GM21515 (cell line): ENCODE results near the gene AIFM2.
"Not testable (repeated sequence)": the region's sequence is repeated elsewhere in the genome, so short reads cannot be mapped to it uniquely, and the experiment has no call there.

Experiments
- ATAC-seq: cut with Tn5 transposase; IDR thresholded peaks from one replicate; pipeline ENCODE4 v1.9.1; 2021; ENCODE audit not compliant: unreplicated experiment

AIFM2 gene

GRCh38 chr10:70123817-70124216 is 8.8 kb downstream of the AIFM2 start:
- ATAC-seq = no peak

DNA sequence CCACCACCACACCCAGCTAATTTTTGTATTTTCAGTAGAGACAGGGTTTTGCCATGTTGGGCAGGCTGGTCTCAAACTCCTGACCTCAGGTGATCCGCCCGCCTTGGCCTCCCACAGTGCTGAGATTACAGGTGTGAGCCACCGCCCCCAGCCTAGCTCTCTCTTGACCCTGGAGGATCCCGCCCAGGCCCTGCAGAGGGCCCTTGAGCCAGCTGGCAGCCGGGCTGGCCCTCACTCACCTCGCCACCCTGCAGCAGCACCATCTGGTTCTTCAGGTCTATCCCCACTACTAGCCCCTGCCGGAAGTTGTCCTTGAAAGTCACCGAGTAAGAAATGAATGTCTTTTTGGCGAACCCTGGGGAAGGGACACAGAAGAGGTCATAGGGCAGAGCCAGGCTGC is 9.5 kb downstream of the AIFM2 start:
- ATAC-seq = not testable (repeated sequence)

DNA sequence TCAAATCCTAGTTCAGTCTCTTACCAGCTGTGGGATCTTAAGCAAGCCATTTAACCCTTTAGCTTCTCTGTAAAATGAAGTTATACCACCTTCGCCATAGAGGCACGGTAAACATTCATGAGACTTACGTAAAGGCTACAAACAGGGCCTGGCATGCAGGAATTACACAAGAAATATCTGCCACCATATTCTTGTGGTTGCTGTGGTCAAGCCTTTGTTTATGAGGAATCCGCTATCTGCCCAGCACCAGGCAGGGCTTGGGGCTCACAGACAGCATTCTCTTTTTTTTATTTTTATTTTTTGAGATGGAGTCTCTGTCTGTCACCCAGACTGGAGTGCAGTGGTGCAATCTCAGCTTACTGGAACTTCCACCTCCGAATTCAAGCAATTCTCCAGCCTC is 9.9 kb downstream of the AIFM2 start:
- no peak for ATAC-seq

- ATAC-seq = no peak
These were observed 11.2 kb downstream of the AIFM2 start for GRCh38 chr10:70121281-70121949.

DNA sequence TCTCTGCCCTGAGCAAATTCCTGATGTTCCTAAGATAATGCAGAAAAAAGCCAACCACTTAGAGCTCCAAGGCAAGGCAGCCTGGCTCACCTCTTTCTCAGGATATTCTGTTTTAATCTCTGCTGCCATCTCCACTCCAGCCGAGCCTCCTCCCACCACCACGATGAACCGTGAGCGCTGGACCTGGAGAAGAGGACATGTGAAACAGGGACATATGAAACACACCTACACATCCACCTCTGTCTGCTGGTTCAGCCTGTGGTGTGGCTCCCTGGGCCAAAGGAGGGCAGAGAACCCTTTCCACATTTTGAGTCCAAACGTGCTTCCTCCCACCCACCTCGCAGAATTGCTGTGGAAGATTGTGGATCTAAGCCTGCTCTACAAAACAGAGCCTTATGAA is 12.2 kb downstream of the AIFM2 start:
- ATAC-seq = no peak

DNA sequence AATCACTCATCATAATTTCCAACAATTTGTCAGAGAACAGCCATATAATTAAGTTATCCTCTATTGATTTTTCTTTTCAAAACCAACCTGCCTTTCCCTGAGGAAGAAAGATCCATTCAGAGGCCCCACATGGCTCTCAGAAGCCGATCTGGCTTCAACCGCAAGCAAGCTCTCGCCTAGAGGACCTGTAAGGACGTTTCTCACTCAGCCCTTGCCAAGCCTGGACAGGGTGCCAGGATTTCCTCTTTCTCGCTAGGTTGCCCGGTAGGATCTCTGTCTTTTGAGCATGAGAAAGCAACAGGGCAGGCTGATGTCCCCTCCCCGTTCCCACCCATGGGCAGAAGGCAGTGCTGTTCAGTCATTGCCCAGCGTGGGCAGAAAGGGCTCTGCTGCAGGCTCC is 13.0 kb downstream of the AIFM2 start:
- no peak for ATAC-seq

GRCh38 chr10:70119197-70119596 is 13.4 kb downstream of the AIFM2 start:
- ATAC-seq = no peak

DNA sequence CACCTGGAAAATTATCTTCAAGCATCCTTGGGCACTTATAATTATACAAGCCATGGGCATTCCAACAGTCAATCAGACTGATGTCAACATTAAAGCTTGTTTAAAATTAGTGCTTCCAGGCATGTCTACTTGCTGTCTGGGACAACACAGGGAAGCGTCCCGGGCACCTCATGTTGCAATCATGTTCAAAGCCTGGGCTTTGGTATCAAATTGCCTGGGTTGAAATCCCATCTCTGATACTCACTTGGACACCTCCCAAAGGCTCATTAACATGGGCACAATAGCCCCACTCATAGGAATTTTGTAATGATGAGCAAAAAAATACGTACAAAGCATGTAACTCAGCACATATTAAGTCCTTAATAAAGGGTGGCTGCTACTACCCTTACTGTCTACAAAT is 14.4 kb downstream of the AIFM2 start:
- no peak for ATAC-seq

GRCh38 chr10:70117646-70118045 is 15.0 kb downstream of the AIFM2 start:
- no peak for ATAC-seq

GRCh38 chr10:70115948-70116682 is 16.5 kb downstream of the AIFM2 start:
- no peak for ATAC-seq

- ATAC-seq = no peak
These were observed 17.7 kb downstream of the AIFM2 start for GRCh38 chr10:70114902-70115301.

GRCh38 chr10:70112071-70112470 is 20.6 kb downstream of the AIFM2 start:
- ATAC-seq = no peak

DNA sequence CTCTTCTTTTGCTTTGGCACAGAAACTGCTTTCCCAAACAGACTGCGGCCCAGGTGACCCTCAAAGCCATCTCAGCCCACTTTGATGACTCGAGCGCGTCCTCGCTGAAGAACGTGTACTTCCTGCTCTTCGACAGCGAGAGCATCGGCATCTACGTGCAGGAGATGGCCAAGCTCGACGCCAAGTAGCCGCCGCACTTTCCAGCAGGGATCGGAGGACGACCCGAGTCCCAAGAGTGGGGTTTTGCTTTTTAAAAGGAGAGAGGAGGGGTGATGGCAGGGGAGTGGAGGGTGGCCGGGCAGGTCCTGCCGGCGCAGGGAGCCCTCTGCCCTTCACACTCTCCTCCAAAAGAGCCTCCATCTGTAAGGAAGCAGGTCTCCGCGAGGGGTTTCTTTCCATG is 21.1 kb downstream of the AIFM2 start:
- ATAC-seq = no peak

DNA sequence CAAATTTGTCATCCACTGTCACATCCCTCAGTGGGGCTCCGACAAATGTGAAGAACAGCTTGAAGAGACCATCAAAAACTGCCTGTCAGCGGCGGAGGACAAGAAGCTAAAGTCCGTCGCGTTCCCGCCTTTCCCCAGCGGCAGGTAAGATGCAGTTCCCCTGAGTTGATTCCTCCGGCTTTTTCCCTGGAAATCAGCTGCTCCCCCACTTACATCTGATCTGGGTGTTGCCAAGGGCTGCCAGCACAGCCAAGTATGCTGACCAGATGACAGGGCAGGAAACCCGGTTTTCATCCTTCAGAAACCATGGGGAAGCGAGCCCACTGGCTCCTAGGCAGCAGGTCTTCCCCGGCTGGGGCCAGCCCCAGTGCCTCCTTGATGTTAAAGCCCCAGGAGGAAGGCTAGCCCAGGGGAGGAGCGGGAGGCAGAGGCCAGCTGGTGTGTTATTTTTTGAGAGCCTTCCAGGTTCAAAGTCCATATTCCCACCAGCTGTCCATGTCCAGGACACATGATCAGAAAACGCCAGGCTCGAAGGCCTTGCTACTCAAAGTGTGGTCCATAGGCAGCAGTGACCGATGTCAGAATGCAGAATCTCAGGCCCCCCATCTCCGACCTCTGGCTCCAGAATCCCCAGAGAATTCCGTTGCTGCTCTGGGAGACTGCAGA is 23.4 kb downstream of the AIFM2 start:
- ATAC-seq = no peak

GRCh38 chr10:70106958-70107791 is 25.4 kb downstream of the AIFM2 start:
- ATAC-seq = no peak

- no peak for ATAC-seq
These were observed 31.0 kb downstream of the AIFM2 start for GRCh38 chr10:70101668-70102067.

GRCh38 chr10:70101068-70101562 is 31.5 kb downstream of the AIFM2 start:
- ATAC-seq = not testable (repeated sequence)

DNA sequence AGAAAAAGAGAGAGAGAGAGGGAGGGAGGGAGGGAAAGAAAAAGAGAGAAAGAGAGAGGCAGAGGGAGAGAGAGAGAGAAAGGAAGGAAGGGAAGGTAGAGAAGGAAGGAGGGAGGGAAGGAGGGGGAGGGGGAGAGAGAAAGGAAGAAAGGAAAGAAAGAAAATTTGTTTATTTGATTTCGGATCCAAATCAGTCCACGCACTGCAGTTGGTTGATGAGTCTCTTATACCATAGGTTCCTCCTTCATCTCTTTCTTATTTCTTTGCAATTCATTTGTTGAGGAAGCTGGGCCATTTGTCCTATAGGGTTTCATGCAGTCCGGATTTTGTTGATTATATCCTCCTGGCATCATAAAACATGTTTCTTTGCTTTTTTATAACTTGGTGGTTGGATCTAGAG is 34.4 kb downstream of the AIFM2 start:
- ATAC-seq = no peak

GRCh38 chr10:70097459-70097858 is 35.2 kb downstream of the AIFM2 start:
- ATAC-seq = no peak

GRCh38 chr10:70096705-70097420 is 35.8 kb downstream of the AIFM2 start:
- no peak for ATAC-seq
